ENCODE results near the gene MYOM1.

- TF ChIP-seq CTCF (IDR thresholded peaks at IDR 0.05) (no peak), POLR2AphosphoS5 (IDR thresholded peaks at IDR 0.05; ENCODE audit: insufficient read depth in 1 of 2, low read depth in 1 of 2) (no peak), POLR2A (IDR thresholded peaks at IDR 0.05) (no peak)
Observed at GRCh38 chr18:3094338-3094684, 125.5 kb downstream of the MYOM1 start.
